Liver (tissue), 9 donors: ENCODE measurements around the gene PIM1. TPM values are rescaled to one million over a fixed set of nuclear protein-coding genes. Genes with fewer than 3 reads are reported as not detected.
"Not testable (repeated sequence)": the region's sequence is repeated elsewhere in the genome, so short reads cannot be mapped to it uniquely, and the experiment has no call there.

Source experiments
- DNase-seq: peaks from one replicate; pipeline ENCODE4 v3.0.0-alpha.2; 2017; ENCODE audit warnings: low spot score
- H3K27ac ChIP-seq, 2 donors: one replicate each; pipeline ENCODE4 v1.7.0; 2013; ENCODE audit warnings: inconsistent platforms in 2 of 2, low read length in 2 of 2, control low read depth in 1 of 2, low read depth in 1 of 2, mild to moderate bottlenecking in 1 of 2
- H3K27me3 ChIP-seq, 4 donors: one replicate each; pipeline versions ENCODE4 v1.6.1 to v1.7.0; 2013; ENCODE audit warnings: low read length in 3 of 4, inconsistent platforms in 1 of 4, mild to moderate bottlenecking in 1 of 4, moderate library complexity in 1 of 4; ENCODE audit not compliant: control insufficient read depth in 4 of 4, insufficient read depth in 4 of 4
- H3K36me3 ChIP-seq, 4 donors: one replicate each; pipeline versions ENCODE4 v1.6.1 to v1.7.0; 2013; ENCODE audit warnings: low read length in 3 of 4, mild to moderate bottlenecking in 3 of 4, low read depth in 1 of 4, moderate library complexity in 1 of 4; ENCODE audit not compliant: control insufficient read depth in 4 of 4, insufficient read depth in 3 of 4
- H3K4me1 ChIP-seq, 4 donors: one replicate each; pipeline versions ENCODE4 v1.6.1 to v1.7.0; 2013; ENCODE audit warnings: low read length in 3 of 4, mild to moderate bottlenecking in 3 of 4, moderate library complexity in 1 of 4; ENCODE audit not compliant: control insufficient read depth in 4 of 4, insufficient read depth in 4 of 4
- H3K4me3 ChIP-seq, 3 donors: one replicate each; pipeline versions ENCODE4 v1.6.1 to v1.7.0; 2013; ENCODE audit warnings: low read length in 3 of 3, control low read depth in 1 of 3, low read depth in 1 of 3, mild to moderate bottlenecking in 1 of 3
- H3K9ac ChIP-seq, 2 donors: one replicate each; pipeline ENCODE4 v1.7.0; 2013; ENCODE audit warnings: low read length in 2 of 2, mild to moderate bottlenecking in 2 of 2, moderate library complexity in 2 of 2, control low read depth in 1 of 2, low read depth in 1 of 2
- H3K9me3 ChIP-seq, 4 donors: one replicate each; pipeline versions ENCODE4 v1.6.1 to v1.7.0; 2013; ENCODE audit warnings: low read length in 3 of 4; ENCODE audit not compliant: control insufficient read depth in 4 of 4
- ATF3 ChIP-seq: IDR thresholded peaks from 2 replicates; pipeline ENCODE4 v1.6.1; 2016; ENCODE audit warnings: antibody characterized with exemption
- EGR1 ChIP-seq, 2 donors: IDR thresholded peaks; 2 replicates each; pipeline ENCODE4 v1.6.1; 2016 to 2018; ENCODE audit warnings: antibody characterized with exemption in 2 of 2, low read depth in 2 of 2
- FOXA1 ChIP-seq: IDR thresholded peaks from 2 replicates; pipeline ENCODE4 v1.6.1; 2016; ENCODE audit warnings: antibody characterized with exemption
- GABPA ChIP-seq, 2 donors: IDR thresholded peaks in 1 of 2; conservative IDR thresholded peaks in 1 of 2; 2 replicates each; pipeline ENCODE4 v1.6.1; 2016; ENCODE audit warnings: antibody characterized with exemption in 2 of 2, mild to moderate bottlenecking in 1 of 2, moderate library complexity in 1 of 2
- JUND ChIP-seq, 2 donors: IDR thresholded peaks; 2 replicates each; pipeline ENCODE4 v1.6.1; 2016; ENCODE audit warnings: antibody characterized with exemption in 2 of 2
- MAX ChIP-seq: IDR thresholded peaks from 2 replicates; pipeline ENCODE4 v1.6.1; 2016; ENCODE audit warnings: antibody characterized with exemption
- RAD21 ChIP-seq, 2 donors: IDR thresholded peaks; 2 replicates each; pipeline ENCODE4 v1.6.1; 2016; ENCODE audit warnings: antibody characterized with exemption in 2 of 2, mild to moderate bottlenecking in 2 of 2
- RXRA ChIP-seq, 2 donors: IDR thresholded peaks; 2 replicates each; pipeline ENCODE4 v1.6.1; 2017 to 2018; ENCODE audit warnings: antibody characterized with exemption in 2 of 2, mild to moderate bottlenecking in 1 of 2
- SP1 ChIP-seq: IDR thresholded peaks from 2 replicates; pipeline ENCODE4 v1.6.1; 2018; ENCODE audit warnings: antibody characterized with exemption, mild to moderate bottlenecking
- ZBTB33 ChIP-seq: IDR thresholded peaks from 2 replicates; pipeline ENCODE4 v1.6.1; 2016; ENCODE audit warnings: antibody characterized with exemption
- WGBS: extraction: QIAGEN DNeasy Blood & Tissue Kit; methylation state at CpG from one replicate; pipeline ENCODE4 v1.1.7; 2013; 5-methylcytosine and 5-hydroxymethylcytosine counted together
- polyA plus RNA-seq, 2 donors: library from polyadenylated mRNA; stranded (reverse) in 1 of 2; unstranded in 1 of 2; fragments of 200-250 nt in 1 of 2; fragments of >200 nt in 1 of 2; fragmentation: Nextera tagmentation in 1 of 2; extraction: Ambion mirVana in 1 of 2; gene quantifications; one replicate each; pipeline versions ENCODE4 v1.2.1 to v1.2.3, GENCODE V29; 2013 to 2015
- total RNA-seq, 2 donors: library from RNA; depleted of rRNA; stranded (reverse); fragments of >200 nt; gene quantifications; one replicate each; pipeline ENCODE4 v1.2.3, GENCODE V29; 2014
- TF ChIP-seq, protein P1 (sequence below): IDR thresholded peaks from 2 replicates; pipeline ENCODE4 v1.6.1; 2016; ENCODE audit warnings: antibody characterized with exemption, mild to moderate bottlenecking
- TF ChIP-seq, protein P2 (sequence below): fragments of 150-350 bp; IDR thresholded peaks from 2 replicates; pipeline ENCODE4 v1.5.1; 2017; ENCODE audit warnings: improper control_type of control experiment, low read depth, low read length; ENCODE audit not compliant: missing input control
- donor health status: healthy.
- donor health status: healthy.
- donor health status: healthy.
- donor health status: healthy.
- donor health status: healthy.

PIM1 gene
- total and polyA plus RNA-seq, 4 donors: 5.5 to 141 (median 10.6) TPM

DNA sequence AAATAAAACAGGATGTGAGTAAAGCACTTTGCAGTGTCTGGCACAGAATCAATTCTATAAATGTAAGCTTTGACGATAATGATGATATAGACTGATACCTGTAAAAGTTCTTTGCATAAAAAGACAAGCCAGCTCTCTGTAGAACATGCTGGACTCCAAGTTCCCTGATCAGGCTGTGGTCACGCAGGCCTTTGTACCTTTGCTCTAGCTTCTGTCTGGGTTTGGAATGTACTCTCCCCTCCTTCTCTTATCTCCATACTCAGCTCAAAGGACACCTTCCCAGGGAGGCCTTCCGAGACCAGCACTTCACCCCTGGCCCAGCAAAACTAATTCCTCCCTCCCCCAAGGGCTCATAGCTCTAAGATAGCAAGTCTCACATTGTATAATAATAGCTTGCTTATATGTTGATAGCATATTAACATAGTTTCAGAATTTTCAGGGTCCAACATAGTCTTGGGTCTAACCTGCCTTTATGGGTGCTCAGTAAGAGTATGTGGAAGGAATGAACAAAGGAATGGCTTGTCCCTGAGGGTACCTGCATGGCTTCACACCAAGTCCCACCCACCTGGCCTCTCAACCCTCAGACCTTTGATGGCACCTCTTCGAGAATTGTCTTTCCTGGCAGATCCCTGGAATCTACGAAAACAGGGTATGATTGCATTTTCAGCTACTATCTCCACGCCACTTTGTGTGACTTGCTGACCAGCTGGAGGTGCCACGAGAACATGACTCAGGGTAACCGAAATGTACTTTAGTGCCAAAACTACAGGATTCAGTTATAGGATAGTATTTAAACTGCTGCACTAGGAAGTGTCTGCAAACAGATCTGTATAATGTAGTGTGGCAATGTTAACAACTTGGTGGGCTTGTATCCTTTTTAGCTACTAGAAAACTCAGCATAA lies 41.7 kb upstream of the PIM1 start (continued):
- TF ChIP-seq RAD21 (IDR thresholded peaks at IDR 0.05) (peak; percentile 60 to 65), MAX (peak; percentile 61), EGR1 (IDR thresholded peaks at IDR 0.05; ENCODE audit: low read depth in 2 of 2) (peak in 1 of 2 donors; percentile 38), JUND (IDR thresholded peaks at IDR 0.05) (peak; percentile 6 to 77), ATF3 (peak; percentile 5), RXRA (IDR thresholded peaks at IDR 0.05) (peak; percentile 80 to 91), SP1 (peak; percentile 92), ZBTB33 (peak; percentile 61), FOXA1 (no peak)

GRCh38 chr6:37128863-37129443 lies 41.0 kb upstream of the PIM1 start:
- Histone ChIP-seq H3K4me1 (peaks cover 10 to 29% (median 16%) of the 10 kb centered on the region in 4 donors), H3K27ac (peak overlapping the region; percentile 78 to 92)
- H3K9ac ChIP-seq, DNase-seq, H3K36me3 ChIP-seq, H3K9me3 ChIP-seq, H3K27me3 ChIP-seq, H3K4me3 ChIP-seq: not testable (repeated sequence)
- 91% methylated on average over 12 of the region's 12 CpGs for WGBS

GRCh38 chr6:37129566-37129965 lies 40.4 kb upstream of the PIM1 start:
- H3K36me3 ChIP-seq: no peaks in the 10 kb centered on the region
- no peak overlapping the region for H3K27ac ChIP-seq
- no peak for DNase-seq
- no peaks in the 10 kb centered on the region for H3K9me3 ChIP-seq
- H3K27me3 ChIP-seq: no peaks in the 10 kb centered on the region
- WGBS: 91% methylated on average over 5 of the region's 5 CpGs
- no peak overlapping the region for H3K9ac ChIP-seq
- H3K4me1 ChIP-seq: peaks cover 10 to 34% (median 18%) of the 10 kb centered on the region in 4 donors
- TF ChIP-seq EGR1 (IDR thresholded peaks at IDR 0.05; ENCODE audit: low read depth in 2 of 2) (no peak), SP1 (no peak), JUND (IDR thresholded peaks at IDR 0.05) (no peak), RAD21 (IDR thresholded peaks at IDR 0.05) (no peak), FOXA1 (no peak), GABPA (IDR thresholded peaks at IDR 0.05 in 1 of 2, conservative IDR thresholded peaks at IDR 0.05 in 1 of 2) (no peak)
- H3K4me3 ChIP-seq: no peak overlapping the region

DNA sequence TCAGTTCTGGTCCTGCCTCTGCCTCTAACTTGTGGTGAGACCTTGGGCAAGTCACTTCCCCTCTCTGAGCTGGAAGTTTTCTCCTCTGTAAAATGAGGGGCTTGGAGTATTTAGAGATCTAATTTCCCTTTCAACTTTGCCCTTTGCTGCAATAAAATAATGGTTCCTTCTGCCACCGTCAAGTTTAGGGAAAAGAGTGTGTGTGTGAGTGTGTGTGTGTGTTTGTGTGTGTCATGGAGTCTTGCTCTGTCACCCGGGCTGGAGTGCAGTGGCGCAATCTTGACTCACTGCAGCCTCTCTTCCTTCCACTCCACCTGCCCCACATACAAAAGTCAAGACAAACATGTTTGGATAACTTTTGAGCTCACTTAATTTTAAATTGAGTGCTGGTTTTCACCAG lies 39.2 kb upstream of the PIM1 start:
- no peaks in the 10 kb centered on the region for H3K9me3 ChIP-seq
- no peaks in the 10 kb centered on the region for H3K27me3 ChIP-seq
- H3K27ac ChIP-seq: peak overlapping the region; percentile 6 to 61
- peaks cover 16 to 40% (median 22%) of the 10 kb centered on the region in 4 donors for H3K4me1 ChIP-seq
- WGBS: 39% methylated on average over 3 of the region's 3 CpGs
- no peak overlapping the region for H3K9ac ChIP-seq
- H3K36me3 ChIP-seq: no peaks in the 10 kb centered on the region
- DNase-seq: no peak
- H3K4me3 ChIP-seq: no peak overlapping the region
- TF ChIP-seq, protein P1, sequence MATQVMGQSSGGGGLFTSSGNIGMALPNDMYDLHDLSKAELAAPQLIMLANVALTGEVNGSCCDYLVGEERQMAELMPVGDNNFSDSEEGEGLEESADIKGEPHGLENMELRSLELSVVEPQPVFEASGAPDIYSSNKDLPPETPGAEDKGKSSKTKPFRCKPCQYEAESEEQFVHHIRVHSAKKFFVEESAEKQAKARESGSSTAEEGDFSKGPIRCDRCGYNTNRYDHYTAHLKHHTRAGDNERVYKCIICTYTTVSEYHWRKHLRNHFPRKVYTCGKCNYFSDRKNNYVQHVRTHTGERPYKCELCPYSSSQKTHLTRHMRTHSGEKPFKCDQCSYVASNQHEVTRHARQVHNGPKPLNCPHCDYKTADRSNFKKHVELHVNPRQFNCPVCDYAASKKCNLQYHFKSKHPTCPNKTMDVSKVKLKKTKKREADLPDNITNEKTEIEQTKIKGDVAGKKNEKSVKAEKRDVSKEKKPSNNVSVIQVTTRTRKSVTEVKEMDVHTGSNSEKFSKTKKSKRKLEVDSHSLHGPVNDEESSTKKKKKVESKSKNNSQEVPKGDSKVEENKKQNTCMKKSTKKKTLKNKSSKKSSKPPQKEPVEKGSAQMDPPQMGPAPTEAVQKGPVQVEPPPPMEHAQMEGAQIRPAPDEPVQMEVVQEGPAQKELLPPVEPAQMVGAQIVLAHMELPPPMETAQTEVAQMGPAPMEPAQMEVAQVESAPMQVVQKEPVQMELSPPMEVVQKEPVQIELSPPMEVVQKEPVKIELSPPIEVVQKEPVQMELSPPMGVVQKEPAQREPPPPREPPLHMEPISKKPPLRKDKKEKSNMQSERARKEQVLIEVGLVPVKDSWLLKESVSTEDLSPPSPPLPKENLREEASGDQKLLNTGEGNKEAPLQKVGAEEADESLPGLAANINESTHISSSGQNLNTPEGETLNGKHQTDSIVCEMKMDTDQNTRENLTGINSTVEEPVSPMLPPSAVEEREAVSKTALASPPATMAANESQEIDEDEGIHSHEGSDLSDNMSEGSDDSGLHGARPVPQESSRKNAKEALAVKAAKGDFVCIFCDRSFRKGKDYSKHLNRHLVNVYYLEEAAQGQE: no peak
- TF ChIP-seq ZBTB33 (no peak), EGR1 (IDR thresholded peaks at IDR 0.05; ENCODE audit: low read depth in 2 of 2) (no peak), FOXA1 (no peak)
- TF ChIP-seq, protein P2, sequence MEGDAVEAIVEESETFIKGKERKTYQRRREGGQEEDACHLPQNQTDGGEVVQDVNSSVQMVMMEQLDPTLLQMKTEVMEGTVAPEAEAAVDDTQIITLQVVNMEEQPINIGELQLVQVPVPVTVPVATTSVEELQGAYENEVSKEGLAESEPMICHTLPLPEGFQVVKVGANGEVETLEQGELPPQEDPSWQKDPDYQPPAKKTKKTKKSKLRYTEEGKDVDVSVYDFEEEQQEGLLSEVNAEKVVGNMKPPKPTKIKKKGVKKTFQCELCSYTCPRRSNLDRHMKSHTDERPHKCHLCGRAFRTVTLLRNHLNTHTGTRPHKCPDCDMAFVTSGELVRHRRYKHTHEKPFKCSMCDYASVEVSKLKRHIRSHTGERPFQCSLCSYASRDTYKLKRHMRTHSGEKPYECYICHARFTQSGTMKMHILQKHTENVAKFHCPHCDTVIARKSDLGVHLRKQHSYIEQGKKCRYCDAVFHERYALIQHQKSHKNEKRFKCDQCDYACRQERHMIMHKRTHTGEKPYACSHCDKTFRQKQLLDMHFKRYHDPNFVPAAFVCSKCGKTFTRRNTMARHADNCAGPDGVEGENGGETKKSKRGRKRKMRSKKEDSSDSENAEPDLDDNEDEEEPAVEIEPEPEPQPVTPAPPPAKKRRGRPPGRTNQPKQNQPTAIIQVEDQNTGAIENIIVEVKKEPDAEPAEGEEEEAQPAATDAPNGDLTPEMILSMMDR: no peak
